ENCODE results near the gene CNTNAP2.

GRCh38 chr7:147941381-147941780 lies 1824.8 kb downstream of the CNTNAP2 start:
- no peak for TF ChIP-seq CTCF (conservative IDR thresholded peaks at IDR 0.05; ENCODE audit: low read length)
- no peak for TF ChIP-seq EZH2phosphoT487 (IDR thresholded peaks at IDR 0.05; ENCODE audit: borderline replicate concordance, low read depth, low read length)
